ENCODE measurements around the gene FRMD5.
A peak's percentile ranks its signal among the peaks of the same experiment; 100 is the strongest.

The FRMD5 gene

DNA sequence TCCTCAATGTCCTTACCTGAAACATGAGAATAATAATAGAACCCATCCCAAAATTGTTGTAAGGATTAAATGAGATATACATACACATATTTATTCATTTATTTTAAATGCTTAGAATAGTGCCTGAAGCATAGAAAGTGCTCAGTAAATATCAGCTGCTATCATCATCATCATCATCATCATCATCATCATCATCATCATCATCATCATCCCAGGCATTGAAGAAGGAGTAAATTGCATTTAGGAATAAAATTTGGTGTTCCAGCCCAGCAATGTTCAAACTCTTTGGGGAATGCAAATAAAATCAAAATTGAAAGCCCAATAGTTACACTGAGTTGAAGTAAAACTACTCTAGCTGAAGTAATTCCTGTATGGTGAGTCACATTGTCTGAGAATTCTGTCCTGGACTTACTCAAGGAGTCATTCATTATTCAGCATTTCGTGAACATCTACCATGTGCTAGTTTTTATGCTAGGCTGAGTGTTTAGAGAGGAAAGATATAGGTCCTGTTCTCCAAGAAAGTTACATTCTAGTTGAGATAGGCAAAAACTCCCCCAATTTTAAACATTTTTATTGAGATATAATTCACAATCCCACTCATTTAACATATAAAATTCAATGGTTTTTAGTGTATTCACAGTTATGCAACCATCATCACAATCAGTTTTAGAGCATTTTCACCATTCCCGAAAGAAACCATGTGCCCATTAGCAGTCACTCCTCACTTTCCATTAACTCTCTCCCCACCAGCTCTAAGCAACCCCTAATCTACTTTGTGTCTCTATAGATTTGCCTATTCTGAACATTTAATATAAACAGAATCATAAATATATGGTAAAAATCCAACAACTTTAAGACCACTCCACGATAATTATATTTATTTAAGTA is 107.2 kb downstream of the FRMD5 start:
- TF ChIP-seq CTCF (IDR thresholded peaks at IDR 0.05; ENCODE audit: low read depth, low read length) = no peak
- peak; percentile 54 for DNase-seq (ENCODE audit: extremely low read depth, low read depth)

DNA sequence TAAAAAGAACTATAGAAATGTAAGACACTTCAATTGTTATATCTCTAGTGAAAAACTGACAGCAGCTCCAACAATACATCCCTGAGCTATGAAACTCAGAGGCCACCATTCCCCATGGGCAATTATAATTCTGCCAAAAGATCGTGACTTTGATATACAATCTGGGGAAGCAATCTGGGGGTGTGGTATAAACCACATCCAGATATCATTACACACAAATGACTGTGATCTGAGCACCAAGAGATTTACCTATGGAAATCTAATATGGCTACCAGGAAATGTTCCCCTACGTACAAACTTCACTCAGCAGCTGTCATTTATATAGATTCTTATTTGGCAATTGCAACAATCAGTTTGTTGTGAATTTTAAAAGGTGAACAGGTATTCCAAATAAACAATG is 110.3 kb downstream of the FRMD5 start:
- no peak for DNase-seq (ENCODE audit: extremely low read depth, low read depth)
- TF ChIP-seq CTCF (IDR thresholded peaks at IDR 0.05; ENCODE audit: low read depth, low read length) = no peak

GRCh38 chr15:44084171-44084570 is 110.9 kb downstream of the FRMD5 start:
- no peak for TF ChIP-seq CTCF (IDR thresholded peaks at IDR 0.05; ENCODE audit: low read depth, low read length)
- no peak for DNase-seq (ENCODE audit: extremely low read depth, low read depth)

DNA sequence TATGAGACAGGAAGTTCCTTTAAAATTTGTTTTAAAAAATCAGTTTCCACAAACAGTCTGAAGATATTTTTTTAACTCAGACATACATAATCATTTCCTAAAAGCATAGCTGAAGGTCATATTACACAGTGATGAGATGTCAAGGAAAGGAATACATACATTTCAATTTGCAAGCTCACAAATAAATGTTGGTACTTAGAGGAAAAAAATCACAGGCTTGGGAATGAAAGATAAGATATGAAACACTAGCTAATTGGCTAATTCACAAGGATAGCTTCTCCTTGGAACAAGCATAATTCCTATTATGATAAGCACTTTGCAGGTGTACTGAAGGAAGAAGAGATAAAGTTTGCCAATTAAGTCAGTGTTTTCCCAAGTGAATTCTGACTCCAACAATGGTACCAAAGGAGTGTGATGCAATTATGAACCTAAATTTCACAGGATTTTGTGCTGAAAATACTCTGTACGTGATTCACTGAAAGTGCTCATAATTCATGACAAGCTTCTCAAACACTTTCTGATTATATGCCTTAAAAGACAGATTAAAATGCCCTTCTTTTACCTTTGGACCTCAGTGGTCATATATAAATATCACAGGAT is 112.4 kb downstream of the FRMD5 start:
- DNase-seq (ENCODE audit: extremely low read depth, low read depth) = no peak
- no peak for TF ChIP-seq CTCF (IDR thresholded peaks at IDR 0.05; ENCODE audit: low read depth, low read length)

GRCh38 chr15:44081026-44082013 is 113.8 kb downstream of the FRMD5 start:
- no peak for TF ChIP-seq CTCF (IDR thresholded peaks at IDR 0.05; ENCODE audit: low read depth, low read length)
- no peak for DNase-seq (ENCODE audit: extremely low read depth, low read depth)

DNA sequence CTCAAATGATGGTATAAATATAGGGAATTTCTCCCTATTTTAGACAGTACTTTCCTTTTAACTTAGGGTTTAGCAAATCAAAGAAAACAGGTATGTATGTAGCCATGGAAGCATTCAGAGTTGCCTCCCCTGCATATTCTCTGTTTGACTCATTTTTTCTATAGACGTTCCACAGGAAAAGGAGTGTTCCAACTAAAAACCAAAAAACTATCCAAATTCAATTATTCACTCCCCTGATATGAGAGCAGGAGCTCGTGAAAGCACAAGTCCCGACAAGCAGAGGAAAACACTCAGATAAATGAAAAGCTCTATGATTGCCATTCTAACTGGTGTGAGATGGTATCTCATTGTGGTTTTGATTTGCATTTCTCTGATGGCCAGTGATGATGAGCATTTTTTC is 119.5 kb downstream of the FRMD5 start:
- TF ChIP-seq CTCF (IDR thresholded peaks at IDR 0.05; ENCODE audit: low read depth, low read length) = no peak
- no peak for DNase-seq (ENCODE audit: extremely low read depth, low read depth)

Data from AG09319 (cell line).